GM19372 (cell line): ENCODE data around the gene SPATA19.

ENCODE experiments used
- ATAC-seq: cut with Tn5 transposase; IDR thresholded peaks from one replicate; pipeline ENCODE4 v1.9.1; 2021; ENCODE audit warnings: mild to moderate bottlenecking, low read depth, moderate library complexity; ENCODE audit not compliant: unreplicated experiment

SPATA19 gene

DNA sequence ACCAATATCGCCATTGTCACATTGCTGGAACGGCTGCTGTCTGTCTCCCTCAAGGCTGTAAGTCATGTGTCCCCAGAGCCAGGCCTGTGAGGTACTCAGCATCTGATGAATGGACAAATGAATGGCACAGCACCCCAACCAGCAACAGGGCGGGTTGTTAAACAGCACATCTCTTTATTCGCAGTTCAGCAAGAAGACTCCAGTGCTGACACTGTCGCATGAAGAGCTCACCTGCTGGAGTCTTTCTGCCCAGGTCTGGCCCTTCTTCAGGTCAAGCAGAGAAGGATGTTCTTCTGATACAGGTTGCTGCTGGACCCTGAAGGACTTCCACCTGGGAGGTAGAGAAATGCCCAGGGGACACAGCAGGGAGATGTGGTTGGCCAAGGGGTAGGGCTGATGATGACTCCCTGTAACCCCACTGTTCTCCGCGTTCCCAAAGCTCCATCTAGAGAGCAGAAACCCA lies 4.8 kb downstream of the SPATA19 start:
- ATAC-seq: no peak

DNA sequence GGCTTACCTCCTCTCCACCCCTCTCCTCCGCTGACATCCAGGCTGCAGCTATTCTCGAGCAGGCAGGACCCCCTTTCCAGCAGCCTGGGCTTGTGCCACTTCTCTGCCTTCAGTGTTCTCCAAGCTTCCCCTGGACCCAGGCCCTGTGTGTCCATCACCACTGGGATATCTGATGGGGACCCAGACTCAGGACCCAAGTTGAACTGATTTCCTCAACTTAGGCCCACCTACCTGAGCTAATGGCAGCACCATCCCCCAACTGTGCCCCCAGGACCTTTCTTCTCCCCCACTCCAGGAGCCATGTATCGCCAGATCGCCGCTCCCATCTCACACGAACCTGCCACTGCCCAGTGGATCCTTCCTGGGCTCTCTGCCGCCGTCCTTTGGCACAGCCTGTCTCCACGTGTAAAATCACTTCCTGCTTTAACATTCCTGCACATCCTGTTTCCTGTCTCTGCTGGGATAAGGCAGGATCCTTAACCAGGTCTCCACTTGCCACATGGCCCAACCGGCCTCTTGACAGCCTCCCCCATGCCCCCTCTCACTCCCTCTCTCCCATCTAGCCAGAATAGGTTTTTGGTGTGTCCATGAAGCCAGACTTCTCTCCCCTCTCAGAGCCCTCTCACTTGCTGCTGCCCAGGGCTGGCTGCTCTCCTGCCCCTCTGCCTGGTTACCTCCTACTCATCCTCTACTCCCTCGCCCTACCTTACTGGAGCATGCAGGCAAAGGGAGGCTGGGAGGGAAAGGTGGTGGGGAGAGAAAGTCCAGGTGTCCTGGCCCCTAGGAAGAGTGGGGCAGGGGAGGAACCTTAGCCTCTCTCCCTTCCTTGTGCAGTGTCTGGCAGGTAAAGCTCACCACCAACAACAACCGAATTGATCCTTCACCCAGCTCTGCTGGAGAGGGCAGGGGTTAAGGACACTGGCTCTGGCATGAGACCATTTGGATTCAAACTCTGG lies 9.4 kb downstream of the SPATA19 start:
- peak; percentile 8 for ATAC-seq

DNA sequence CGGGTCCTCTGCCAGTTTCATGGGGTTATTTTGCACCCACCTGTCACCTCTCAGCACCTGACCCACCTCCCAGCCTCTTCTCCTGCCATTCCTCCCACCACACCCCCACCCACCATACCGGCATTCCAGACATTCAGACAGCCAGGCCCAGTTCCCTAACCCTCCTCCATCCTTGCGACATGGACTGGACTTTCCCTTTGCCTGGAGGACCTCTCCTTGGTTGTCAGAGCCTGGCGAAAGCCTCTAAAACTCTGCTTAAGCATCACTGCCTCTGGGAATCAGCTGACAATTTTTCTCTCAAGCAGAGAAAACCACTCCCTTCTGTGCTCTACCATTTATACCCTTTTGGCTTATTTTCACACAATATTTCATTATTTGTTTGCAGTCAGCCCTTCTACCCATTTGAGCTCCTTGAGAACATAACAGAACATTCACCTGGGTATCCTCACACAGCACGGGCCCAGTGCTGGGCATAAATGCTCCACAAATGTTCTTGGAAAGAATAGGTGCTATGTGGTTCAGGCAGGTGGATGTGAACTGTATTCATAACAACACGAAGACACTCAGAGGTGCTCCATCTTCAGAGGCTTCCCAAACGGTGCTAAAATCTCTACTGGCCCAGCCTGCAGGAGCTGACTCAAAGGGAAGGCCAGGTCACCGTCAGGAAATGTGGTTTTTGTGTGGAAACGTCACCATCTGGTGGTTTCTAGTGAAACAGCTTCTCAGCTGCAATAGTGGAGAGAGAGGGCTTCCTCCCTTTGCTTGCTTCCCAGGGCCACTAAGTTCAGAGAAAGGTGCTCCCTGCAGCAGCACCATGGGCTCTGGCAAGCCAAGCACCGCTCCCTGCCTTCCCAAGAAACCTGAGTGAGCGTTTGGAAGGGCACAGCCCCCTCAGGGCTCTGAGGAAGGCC lies 10.4 kb downstream of the SPATA19 start:
- ATAC-seq: peak; percentile 83

DNA sequence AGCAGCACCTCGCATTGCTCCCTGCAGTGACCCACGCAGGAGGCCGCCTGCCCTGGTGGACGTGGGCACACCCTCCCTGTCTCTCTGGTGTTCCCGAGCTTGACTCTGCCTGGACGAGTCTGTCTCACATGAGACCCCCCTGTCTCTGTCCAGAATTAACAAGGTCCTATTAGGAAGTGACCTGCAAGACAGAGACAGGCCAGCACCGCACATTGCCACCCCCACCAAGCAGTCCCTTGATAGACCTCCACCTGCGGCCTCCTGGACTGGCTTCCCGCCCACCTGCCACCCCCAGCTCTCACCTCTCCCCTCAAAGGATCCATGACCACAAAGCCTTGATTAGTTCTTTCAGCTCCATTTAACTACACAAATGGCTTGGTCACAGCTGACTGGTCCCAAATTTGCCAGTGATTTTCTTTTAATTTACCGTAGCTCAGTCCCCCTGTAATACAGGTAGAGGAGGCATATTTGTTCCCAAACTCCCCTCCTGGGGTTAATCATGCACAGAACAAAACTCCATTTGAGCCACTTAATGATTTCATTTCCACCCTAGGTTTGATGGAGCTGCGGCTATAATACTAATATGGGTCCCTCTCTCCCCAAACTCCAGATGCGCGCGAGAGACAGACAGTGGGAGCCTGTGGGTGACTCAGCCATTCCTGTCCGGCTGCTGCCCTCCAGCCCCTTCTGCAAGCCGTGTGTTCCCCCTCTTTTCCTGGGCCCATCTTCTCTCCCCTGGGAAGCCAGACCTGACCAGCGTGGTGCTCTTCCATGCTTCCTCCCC lies 11.2 kb downstream of the SPATA19 start:
- ATAC-seq: no peak

DNA sequence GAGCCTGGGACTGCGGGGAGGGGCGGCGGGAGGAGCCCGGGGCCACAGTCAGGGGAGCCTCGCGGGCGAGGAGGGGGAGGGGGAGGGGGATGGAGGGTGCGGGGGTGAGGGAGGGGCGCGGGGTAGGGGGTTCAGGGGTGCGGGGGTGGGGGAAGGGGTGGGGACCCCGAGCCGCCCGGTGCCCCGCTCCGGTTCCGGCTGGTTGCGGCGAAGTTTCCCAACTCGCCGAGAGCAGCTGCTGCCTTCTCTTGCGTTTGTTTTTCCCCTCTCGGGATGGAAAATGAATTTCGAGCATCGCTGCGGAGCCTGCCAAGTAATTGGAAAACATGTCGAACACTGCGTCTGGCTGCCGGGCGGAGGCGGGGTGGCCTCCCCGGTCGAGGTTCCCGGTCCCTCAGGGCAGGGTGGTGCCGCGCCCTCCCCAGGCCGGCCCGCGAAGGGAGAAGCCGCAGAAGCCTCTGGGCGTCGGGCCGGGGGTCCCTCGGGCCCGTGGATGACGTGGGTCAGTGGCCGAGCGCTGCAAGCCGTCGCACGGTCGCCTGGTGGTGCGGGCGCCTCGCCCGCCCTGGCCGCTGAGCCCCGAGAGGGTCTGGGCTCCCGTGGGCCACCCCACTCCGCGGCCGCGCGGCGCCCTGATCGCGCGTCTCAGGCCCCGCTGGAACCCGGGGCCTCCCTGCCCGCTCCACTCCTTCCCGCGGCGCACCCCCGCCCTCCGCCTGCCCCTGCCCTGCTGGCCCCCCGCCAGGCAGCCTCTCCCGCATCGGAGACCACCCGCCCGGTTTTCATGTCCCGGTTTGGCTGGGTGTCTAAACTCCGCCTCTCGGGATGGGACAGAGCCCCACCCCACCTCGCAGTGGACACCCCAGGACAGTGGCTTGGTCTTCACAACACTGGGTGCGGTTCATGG lies 12.1 kb downstream of the SPATA19 start:
- ATAC-seq: no peak

DNA sequence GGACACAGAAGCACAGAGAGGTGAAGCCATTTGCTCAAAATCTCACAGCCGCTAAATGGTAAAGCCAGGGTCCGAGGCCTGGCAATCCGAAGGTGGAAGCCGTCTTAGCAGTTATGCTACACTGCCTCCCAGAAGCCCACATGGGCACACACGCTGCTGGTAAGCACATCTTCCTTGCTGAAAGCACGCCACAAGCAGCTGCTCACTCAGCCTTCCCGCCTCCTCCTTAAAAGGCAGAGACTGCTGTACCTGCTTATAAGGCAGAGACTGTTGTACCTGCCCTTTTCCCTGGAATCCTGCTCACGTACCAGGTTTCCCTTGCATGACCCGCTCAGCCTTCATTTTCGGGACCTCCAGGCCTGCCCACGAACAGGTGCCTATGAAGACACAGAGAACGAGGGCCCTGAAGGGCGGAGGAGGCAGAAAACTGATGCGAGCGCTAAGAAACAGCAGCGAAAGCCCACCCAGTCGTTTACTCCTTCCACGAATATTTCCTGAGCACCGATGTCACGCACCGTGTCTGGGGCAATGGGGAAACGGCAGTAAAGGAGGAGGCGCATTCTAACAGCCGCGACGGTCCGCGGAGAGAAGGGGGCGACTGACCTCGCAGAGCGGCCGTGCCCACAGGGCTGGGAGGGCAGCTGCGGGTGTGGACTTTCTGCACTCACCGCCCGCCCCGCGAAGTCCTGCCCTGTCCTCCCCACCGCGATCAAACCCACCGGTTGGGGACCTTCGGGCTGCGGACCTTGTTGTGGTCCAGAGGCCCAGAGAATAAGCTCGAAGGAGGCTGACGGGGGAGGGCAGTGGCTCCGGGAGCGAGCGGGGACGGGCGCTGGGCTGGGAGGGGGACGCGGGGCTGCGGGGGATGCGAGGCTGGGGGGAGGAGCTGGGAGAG lies 13.0 kb downstream of the SPATA19 start:
- no peak for ATAC-seq

DNA sequence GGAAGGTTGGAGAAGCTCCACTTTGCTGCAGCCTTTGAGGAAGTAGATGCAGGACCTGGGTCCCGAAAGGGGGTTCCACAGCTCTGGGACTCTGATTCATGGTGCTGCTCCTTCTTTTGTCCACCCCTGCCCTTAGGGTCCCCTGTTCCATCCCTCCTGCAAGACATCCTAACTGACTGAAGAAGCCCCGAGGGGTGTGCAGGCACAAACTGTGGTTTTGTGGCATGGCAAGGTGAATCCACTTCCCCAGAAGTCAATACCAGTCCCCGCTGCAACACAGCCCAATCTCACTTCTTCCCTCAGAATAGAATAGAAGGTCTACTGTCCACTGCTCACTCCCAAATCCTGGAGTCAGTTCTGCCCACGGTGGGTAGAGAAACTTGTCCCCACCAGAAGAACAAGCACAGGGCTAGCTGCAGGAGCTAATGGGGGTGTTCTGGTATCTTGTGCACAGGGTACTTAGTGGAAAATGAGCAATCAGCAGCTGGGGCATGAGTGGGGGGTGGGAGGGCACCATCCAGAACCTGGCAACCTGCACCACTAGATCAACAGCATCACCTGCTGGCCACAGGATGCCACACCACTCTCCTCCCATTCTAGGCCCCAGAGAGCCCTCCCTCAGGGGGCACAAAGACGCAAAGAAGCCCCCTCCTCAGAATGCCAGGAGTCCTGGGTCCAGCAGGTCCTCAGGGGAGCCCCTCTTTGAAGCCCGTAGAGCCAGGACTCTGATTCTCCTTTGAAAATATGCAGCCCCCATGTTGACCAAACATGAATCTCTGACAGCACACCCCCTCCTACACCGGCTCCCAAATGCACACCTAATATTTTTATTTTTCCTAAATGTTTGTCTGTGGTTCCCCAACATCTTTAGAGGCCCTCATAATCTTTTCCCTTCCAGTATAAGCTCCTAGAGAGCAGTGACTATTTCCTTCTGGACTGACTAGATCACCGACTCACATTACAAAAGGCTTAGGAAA lies 14.1 kb downstream of the SPATA19 start:
- ATAC-seq: no peak

DNA sequence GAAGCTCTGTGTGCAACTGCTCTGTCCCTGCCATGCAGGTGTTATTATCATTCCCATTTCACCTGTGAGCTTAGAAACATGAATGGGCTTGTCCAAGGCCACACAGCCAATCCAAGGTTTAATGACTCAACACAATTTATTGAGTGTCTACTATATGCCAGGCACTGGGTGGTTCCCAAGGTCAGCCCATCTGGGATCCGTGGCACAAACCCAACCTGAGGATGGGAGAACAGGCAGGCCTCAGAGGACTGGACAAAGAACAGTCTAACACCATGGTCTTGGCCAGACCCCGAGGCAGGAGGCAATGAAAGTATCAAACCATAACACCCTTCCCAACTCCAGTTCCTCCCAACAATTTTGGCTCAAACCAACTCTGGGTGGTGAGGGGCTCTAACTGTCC lies 15.7 kb downstream of the SPATA19 start:
- ATAC-seq: no peak

DNA sequence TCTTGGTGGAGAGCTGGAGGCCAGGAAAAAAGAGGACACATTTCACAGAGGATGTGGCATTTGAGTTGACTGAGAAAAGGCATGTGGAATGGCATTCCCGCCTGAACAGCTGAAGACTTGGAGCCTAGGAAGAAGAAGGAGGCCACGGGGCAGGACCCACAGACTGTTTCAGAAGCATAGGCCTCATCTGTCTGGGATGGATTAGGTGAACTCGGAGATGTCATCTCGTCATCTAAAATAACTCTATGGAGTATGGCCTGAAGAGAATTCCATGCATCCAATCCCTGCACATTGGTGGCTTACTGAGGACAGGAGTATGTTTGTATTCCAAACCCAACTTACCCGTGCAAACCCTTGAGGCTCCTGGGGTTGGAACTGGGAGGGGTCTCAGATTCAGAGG lies 16.4 kb downstream of the SPATA19 start:
- no peak for ATAC-seq

DNA sequence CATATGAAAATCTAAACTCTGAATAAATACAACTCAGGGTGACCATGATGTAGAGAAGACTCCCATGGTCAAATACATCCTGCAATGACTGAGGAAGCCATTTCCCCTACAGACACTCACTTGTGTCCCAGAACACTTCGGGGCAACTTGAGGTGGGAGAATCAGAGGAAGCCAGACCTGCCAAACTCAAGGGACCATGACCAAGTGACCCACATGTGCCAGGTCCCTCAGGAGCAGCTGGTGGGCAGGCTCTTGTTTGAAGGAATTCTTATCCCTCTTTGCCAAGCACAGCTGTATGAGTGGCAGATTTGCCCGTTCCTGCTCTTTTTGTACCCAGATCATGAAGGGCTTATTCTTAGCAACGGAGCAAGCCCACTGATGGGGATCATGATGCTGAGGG lies 17.8 kb downstream of the SPATA19 start:
- no peak for ATAC-seq

DNA sequence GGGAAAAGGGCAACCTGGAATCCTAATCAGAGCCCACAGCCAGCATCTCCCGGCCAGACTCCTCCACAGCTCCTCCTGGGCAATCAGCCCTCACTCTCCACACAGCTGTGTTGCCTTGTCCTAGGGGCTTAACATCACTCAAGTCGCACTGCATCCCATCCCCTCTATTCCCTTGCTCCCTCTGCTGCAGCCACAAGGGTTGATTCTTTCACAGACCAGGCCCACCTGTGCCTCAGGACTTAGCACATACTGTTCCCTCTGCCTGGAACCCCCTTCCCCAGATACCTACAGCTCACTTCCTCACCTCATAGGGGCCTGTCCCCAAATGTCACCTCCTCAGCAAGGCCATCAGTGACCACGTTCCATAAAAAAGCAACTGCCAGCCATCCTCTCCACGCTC lies 18.4 kb downstream of the SPATA19 start:
- no peak for ATAC-seq

DNA sequence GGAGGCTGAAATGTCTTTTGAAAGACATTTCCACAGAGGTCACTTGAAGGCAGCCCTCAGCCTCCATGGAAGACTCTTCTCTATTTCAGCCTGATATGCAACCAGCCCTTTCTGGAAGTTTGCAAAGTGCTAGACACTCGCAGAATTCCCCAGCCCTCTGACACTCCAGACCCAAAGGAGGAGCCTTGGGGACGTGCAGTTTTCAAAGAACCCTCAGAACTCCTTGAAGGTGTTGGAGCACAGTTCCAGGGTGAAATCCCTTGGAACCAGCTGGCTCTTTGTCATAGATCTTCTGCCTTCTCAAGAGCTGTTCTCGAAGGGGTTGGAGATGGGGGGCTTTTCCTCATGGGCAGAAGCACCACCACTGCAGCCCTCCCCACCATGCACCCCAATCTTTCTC lies 19.6 kb downstream of the SPATA19 start:
- ATAC-seq: no peak

DNA sequence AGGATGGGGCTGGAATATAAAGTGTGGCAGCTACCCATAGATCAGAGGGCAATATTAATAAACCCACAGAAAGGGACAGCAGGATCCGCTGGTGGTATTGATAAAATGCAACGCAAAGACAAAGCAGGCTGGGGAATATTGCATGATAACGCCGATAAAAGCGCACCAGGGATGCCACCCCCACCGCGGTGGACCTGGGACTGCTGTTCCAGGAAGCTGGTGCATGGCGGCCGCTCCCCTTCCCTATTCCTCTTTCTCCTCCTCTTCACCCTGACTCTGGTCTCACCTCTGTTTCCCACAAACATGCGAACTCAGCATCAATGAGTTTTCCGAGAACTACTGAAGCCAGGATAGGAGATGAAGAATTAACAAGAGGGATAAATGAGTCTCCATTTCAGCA lies 20.2 kb downstream of the SPATA19 start:
- ATAC-seq: no peak

DNA sequence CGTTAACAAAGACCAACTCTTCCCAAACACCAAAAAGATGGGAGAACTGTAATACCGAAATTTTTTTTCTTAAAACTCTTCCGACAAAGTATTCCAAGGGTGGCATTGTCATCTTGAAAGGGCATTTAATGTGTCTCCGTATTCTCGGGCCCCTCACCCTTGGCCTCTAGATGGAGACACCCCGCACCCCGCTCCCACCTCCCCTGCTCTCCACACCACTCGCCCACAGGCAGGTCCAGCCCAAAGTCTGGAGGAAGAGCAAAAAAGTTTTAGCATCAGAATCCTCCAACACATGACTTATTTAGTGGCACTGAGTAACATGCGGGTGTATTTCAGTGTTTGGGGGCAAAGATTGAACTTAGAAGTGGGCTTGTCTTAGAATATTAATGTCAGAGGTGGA lies 20.7 kb downstream of the SPATA19 start:
- ATAC-seq: no peak

DNA sequence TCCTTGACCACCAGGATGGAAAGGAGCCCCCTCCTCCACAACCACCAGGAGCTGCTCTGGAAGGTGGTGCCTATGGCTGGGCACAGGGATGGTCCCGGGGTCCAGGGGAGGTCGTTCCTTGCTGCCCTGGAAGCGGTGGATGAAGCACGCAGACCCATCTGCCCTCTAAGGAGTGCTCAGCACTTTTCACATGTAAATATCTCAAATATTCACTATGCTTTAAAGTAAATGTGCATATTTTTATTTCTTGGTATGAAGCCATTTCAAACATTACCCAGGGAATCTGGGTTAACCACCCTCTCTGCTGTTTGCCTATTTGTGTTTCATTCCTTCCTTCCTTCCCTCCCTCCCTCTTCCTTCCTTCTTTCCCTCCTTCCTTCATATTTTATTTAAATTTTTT lies 21.7 kb downstream of the SPATA19 start:
- no peak for ATAC-seq

DNA sequence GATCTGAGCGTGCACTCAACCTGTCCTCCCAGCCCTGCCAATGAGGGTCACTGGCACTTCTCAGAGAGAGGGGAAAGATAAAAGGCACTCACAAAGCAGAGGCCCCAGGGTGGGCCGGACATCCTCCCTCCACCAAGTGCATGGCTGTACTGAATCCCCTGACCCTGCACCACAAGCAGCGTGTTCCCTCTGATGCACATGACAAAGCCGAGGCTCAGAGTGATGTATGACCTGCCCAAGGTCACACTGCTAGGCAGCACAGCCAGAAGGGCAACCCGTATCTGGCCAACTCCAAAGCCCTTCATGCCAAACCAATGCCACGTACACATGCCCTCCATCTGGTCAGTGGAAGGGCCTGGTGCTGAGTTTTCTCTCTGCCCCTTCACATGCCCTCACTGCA lies 22.1 kb downstream of the SPATA19 start:
- ATAC-seq: no peak

DNA sequence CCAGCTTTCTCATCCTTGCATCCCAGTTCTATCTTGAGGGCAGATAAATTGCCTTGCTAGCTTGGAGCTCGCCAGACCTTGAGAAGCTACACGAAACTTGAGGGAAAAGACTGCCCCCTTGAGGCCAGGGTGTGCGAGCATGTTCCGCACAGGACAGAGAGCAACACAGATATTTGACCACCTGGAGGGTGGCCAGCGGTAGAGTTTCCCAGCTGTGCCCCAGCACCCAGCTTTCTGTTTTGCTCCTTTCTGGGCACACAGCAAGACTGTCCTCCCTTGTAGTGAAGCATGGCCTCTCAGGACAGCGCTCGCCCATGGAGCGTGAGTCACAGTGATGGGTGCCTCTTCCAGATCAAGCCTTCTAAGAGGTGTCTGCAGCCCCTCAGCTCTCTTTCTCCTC lies 23.5 kb downstream of the SPATA19 start:
- peak; percentile 79 for ATAC-seq
